Hematopoietic multipotent progenitor cell treated with erythropoietin and hydrocortisone succinate and interleukin-3 and kit ligand, for 4 days (in vitro differentiated cells): ENCODE results near the gene IL1F10.
A peak's percentile ranks its signal among the peaks of the same experiment; 100 is the strongest.

ENCODE experiments used
- DNase-seq: peaks from one replicate; pipeline ENCODE4 v3.0.0-alpha.2; 2015

Gene IL1F10, protein sequence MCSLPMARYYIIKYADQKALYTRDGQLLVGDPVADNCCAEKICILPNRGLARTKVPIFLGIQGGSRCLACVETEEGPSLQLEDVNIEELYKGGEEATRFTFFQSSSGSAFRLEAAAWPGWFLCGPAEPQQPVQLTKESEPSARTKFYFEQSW

DNA sequence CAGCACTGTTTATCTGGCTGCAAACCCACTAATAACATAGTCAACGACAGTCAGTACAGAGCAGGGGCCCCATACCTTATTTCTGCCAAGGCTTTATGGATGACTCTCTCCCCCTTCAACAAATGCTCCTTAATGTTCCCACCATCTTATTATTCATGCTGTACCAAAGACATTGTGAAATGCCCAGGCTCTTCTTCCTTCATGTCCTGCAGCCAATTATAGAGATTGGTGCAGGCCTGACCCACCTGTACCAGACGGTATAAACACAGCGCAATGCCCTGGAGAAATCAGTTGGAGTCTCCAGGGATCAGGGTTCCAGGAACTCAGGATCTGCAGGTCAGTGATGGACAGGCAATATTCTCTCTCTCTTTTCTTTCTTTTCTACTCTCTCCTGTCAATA is at the start of gene IL1F10:
Gene IL1F10 (plus strand): TSS at position 290 of the 400 bp plus-strand sequence. CDS start 4,769 bp downstream, outside the sequence.
- no peak for DNase-seq

DNA sequence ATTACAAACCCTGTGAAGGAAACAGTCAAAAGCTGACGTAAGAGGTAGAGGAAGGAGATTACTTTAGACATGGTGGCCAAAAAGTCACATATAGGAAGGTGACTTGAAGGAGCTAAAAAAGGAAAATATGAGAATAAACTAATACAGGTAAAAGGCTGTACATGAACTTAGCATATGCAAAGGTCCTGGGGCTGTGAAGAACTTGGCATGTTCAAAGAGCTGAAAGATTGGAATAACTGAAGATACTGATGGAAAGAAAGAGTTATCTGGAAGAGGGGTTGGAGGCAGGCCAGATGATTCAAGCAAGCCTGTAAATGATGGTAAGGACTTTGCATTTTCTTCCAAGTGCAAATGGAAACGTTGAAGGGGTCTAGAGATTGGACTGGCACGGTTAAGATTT is 49.3 kb upstream of the IL1F10 start:
- DNase-seq: no peak

DNA sequence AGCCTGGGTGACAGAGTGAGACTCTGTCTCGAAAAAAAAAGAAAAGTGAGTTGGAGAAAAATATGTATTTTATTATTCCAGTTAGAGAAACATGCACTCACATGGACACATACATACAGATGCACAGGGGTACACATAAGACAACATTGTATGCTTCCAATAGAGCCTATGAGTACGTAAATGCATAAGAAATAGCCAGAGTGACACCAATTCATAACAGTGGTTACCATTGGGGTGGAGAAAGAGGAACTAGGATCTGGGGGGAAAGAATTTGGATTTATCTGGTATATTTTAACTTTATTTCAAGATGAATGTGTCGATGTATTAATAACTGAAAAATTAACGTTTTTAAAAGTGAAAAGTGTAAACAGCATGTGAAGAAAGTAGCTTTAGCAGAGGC is 46.5 kb upstream of the IL1F10 start:
- DNase-seq: no peak

DNA sequence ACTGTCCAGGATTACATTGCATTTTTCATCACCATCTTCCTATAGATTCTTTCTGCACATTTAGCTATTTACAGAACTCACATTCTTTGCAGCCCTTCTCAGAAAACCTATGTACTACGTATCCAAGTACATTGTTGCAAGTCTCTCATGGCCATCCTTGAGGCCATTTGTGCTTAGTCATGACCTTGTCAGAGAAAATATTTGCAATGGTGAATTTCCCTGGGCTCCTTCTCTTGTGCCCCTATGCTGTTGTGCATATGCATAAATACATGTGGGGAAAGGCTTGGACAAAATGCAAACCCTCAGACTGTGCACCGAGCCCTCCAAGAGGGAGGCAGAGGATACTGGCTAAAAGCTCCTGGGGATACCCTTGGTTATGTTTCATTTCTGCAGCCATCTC is 43.0 kb upstream of the IL1F10 start:
- DNase-seq: no peak

DNA sequence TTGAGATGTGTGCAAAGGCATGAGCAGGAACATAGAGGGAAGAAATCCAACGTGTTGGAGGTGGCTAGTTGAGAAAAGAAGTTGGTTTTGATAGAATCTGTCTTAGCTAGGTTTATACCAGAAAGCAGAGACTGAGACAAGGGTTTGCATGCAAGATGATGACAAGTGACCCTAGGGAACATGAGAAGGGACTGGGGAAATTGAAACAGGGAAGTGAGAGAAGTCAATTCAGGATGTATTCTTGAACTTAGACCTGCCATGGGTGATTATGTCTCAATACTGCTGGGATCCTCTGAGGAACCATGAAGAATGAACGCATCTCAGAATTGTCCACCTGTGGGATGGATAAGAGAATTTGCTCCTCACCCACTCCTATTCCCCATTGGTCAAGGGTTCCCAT is 42.0 kb upstream of the IL1F10 start:
- no peak for DNase-seq

DNA sequence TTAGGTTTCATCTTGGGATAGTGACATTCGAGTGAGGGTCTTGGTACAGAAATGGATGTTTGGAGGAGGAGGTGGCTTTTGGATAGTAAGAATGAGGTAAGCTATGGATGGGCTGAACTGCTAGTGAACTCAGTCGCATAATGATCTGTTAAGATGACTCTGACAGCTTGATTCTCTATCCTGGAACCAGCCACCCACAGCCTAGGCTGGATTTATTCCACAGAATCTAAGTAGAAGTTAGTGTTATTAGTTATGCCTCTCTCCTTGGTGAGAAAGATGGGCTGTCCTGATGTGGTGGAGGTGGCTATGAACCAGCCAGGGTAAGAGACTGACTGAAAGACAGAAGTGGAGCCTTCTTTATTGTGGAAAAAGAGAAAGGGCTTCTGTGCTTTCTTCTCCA is 40.1 kb upstream of the IL1F10 start:
- DNase-seq: no peak

DNA sequence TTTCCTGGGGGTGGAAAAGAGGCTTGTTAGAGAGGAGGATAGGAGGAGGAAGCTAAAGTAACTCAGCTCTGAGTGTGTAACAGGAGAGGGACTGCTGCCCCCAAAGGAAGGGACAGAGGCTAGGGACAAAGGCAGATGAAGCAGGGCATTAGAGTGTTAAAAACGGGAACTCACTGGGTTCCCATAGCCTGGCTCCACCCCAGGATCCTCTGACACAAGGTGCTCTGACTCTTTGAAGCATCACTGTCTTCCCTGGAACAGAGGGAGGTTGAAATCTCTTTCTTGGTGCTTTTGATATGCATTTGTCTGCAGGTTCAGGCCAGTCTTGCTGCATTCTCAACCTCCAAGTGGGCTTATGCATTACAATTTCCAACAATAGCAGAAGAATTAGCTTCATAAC is 39.7 kb upstream of the IL1F10 start:
- no peak for DNase-seq

DNA sequence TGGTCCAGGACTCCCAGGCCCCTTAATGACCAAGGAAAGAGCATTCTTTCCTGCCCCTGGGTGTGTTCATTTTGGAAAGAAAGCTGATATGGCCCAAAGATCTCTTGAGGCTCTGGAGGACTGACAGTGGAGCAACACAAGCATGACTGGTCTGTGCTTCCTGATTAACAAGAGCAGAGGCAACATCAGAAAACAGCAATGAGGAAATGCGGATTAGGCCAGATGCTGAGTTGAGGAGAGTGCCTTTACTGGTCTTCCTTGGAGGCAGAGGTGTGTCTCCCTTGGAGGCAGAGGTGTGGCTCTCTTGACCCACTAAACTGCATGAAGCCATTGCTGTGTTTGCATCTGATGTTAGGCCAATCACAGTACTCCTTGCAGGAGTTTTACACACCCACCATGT is 35.0 kb upstream of the IL1F10 start:
- DNase-seq: no peak

DNA sequence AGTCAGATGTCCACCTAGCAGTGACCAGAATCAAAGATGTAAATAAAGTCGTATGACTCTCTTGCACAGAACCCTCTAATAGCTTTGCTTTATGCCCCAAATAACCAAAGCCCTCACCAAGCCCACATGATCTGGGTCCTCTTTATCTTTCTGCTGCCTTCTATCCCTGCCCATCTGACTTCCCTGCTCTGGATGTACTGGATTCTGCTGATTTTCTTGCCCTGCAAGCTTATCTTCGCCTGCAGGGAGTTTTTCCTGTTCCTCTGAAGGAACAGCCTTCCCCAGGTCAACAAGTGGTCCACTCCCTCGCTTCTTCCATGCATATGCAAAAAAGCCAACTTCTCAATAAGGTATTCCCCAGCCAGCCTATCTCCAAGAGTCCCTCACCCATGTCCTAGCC is 33.8 kb upstream of the IL1F10 start:
- peak; percentile 30 for DNase-seq

DNA sequence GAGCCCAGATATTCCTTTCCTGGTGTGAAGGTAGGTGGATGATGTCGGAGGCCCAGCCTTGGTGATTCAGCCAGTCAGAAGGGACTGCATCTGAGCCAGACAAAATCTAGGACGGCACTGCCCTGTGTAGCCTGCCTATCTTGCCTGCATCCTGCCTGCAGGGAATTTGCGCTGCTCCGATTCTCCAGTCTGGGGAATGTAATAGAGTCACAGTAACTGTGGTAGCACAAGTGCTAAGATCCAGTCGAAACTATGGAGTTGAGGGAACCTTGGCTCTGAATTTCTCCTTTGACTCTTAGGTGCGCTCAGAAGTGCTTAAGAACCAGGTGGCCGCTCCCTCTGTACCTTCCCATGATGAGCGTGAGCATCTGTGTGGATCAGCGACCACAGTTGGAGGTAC is 31.0 kb upstream of the IL1F10 start:
- DNase-seq: no peak

DNA sequence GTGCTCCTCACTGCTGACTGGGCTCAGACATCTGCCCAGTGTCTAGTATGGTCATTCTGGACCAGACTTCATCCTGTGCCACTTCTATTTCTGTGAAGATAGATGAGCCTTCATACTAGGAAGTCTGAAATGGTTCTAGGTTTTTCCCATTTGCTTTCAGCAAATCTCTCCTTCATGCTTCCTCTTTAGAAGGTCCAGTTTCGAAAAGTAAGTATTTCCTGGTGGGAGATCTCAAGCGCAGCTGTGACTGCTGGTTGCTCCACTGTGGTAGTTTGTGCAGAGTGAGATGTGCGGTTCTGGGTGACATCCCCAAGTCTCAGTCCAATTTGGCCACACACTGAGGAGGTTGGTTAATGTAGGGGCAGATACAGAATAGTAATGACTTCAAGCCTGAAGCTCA is 29.5 kb upstream of the IL1F10 start:
- no peak for DNase-seq

DNA sequence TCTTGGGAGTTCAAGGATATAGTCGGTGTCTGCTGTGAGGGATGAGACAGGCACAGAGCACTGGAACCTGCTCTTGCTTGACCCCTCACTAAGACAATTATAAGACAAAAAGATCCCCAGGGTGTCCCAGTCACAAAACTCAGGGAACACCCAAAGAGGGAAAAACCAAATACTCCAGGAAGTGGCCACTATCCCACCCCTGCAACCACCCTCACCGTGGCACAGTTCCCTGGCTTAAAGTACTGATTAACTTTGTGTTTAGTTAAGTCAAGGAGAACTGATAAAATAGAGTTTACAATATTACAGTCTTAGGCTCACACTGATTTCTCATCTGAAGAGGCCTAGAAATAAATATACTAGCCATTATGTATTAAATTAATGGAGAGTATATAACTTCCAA is 28.6 kb upstream of the IL1F10 start:
- no peak for DNase-seq

DNA sequence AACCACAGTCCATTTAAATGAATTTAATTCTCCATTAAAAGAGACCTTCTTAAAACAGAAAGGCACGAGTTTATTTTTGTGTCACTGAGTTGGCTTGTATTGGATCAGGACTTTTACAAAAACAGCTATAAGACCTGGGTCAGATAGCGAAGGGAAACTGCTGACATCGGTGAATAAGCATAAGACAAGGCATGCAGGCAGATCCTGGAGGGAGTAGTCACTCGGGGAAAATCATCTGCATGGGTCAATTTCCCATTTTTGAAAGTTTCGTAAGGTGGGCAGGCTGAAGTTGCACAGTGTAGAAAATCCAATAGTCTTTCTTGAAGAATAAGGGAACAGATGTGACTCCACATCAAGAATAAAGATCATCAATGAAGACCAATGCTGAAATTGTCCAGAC is 28.1 kb upstream of the IL1F10 start:
- DNase-seq: no peak

DNA sequence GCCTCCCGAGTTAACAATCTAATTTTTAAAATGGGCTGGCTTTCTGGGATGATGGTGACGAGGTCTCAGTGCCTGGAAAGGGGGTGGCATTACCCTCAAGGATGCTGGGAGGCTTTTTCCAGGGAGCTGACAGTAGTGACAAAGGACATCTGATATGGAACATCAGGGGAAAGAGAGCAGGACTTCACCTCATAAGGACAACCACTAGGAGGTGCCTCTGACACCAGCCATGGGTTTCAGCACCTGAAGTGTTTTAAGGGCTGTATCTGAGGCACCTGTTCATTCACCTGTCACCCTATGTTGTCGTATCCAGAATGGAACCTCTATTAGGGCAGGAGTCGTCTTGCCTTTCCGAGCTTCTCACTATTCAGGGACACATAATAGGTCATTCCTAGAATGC is 25.9 kb upstream of the IL1F10 start:
- no peak for DNase-seq

DNA sequence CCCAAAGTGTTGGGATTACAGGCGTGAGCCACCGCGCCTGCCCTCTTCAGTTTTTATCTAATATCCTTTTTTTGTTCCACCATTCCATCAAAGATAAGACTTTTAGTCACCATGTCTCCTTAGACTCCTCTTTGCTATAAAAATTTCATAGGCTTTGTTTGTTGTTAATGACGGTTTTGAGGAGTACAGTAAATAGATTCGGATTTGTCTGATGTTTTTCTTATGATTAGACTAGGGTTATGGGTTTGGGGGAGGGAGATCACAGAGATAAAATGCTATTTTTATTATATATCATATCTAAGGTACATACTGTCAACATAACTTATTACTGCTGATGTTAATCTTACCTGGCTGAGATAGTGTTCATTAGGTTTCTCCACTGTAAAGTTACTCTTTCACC is 21.3 kb upstream of the IL1F10 start:
- DNase-seq: no peak

DNA sequence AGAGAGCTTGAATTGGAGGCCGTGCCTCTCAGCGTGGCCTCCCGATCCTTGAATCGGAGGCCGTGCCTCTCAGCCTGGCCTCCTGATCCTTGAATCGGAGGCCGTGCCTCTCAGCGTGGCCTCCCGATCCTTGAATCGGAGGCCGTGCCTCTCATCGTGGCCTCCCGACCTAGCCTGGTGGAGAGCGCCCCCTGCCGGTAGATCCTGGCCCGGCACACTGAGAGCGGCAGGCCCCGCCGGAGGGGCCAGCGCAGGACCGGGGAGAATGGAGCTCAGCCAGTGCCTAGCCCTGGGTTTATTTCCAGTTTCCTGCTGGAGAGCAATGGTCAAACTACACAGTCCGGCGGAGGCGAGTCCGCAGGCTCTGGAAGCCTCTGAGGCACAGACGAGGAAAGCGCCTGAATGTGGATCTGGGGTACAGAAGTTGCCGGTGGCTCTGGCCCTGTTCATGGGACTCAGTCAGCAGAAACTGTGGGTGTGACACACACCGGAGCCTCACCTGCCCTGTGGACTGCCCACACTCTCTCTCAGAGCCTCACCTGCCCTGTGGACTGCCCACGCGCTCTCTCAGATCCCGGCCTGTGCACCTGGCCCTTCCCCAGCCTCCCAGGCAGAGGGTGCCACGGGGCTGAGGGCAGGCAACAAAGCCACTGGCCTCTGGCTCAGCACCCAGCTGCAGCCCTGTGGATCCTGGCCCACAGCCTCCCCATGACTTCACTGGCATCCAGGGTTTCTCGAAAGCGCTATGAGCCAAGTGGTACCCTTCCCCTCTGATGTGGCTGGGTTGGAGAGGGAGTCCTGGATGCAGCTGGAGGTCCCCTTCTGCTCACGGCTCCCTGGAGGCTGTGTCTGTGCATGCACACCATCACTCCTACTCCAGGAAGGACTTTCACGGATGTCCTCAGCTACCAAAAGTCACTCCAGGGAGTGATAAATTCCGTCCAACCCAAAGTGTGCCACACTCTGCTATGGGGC is 16.6 kb upstream of the IL1F10 start:
- no peak for DNase-seq

DNA sequence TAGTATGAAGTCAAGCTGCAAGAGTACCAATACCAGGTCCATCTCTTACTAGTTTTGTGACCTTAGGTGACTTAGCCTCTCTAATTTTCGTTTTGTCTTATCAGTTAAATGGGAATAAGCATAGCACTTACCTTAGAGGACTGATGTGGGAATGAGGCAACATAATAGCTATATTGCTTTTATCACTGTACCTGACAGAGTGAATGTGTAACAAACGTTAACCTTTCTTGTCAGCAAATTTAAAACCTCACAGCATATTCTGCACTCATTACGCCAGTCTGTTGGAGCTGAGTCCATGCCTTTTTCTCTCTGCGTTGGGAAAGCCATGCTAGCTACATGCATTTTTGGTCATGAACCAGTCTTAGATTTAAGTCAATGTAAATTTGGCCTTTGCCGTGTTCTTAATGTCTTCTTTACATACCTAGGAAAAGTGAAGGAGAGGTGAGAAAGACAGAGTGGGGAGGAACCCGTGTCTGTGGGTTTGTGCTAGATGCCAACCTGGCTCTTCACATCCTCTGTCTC is 15.3 kb upstream of the IL1F10 start, which contains the start of gene IL36B:
Gene IL36B (minus strand): TSS at position 472 of the 522 bp plus-strand sequence.
- no peak for DNase-seq

DNA sequence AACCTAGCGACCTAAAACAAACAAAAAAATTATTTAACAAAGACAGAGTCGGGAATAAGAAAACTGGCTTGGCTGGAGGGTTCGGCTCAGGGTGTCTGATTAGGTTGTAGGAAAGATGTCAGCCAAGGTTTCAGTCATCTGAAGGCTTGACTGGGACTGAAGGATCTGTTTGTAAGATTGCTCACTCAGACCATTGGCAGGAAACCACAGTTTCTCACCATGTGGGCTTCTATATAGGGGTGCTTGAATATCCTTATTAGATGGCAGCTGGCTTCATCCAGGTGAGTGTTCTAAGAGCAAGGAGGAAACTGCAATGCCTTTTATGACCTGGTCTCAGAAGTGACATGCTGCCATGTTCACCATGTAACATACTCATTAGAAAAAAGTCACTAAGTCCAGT is 14.1 kb upstream of the IL1F10 start:
- DNase-seq: no peak

DNA sequence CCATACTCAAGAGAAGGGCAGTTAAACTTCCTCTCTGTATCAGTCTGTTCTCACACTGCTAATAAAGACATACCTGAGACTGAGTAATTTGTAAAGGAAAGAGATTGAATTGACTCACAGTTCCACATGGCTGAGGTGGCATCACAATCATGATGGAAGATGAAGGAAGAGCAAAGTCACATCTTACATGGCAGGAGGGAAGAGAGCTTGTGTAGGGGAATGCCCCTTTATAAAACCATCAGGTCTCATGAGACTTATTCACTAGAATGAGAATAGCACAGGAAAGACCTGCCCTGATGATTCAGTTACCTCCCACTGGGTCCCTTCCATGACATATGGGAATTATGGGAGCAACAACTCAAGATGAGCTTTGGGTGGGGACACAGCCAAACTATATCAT is 13.7 kb upstream of the IL1F10 start:
- no peak for DNase-seq

DNA sequence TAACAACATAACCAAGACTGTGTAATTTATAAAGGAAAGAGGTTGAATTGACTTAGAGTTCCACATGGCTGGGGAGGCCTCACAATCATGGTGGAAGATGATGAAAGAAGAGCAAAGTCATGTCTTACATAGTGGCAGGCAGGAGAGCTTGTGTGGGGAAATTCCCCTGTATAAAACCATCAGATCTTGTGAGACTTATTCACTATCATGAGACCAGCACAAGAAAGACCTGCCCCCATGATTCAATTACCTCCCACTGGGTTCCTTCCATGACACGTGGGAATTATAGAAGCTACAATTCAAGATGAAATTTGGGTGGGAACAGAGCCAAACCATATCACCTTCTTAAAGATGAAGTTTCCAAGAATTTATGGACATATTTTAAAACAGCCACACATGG is 11.2 kb upstream of the IL1F10 start:
- no peak for DNase-seq

DNA sequence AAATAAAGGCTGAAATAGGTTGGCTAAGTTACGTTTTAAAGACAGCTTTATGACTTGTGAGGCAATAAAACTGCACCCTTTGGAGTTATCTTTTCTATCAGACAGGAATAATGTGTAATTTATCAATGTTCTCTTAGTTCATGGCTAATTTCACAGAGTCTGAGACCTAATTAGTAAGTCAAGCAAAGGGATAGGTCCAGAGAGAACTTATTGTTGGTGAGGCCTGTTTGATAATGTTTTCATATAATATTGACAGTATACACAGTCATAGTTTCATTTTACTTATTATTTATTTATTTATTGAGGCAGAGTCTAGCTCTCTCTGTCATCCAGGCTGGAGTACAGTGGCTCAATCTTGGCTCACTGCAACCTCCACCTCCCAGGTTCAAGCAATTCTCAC is 10.7 kb upstream of the IL1F10 start:
- DNase-seq: no peak

DNA sequence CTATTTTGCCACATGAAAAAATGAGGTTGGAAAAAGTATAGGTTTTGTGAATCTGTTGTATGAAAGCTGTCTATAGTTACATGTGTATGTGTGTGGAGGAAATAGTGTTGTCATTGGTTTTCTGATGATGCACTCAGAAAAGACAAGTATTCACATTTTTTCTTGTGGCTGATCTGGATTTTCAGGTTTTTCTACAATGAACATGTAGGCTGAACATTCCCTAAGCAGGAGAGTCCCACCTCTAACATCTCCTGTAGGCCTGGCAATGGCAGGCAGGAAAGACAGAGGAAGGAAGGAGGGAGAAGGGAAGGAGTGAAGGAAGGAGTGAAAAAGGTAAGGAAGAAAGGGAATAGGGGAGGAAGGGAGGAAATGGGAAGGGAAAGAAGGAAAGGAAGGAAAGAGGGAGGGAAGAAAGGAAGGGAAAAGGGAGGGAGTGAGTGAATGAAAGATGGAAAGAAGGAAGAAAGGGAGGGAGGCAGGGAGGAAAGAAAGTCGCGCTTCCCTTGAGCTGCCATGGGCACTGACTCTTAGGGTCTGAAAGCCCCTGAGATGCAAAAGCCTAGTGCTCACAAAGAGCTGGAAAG is 9.3 kb upstream of the IL1F10 start:
- no peak for DNase-seq

DNA sequence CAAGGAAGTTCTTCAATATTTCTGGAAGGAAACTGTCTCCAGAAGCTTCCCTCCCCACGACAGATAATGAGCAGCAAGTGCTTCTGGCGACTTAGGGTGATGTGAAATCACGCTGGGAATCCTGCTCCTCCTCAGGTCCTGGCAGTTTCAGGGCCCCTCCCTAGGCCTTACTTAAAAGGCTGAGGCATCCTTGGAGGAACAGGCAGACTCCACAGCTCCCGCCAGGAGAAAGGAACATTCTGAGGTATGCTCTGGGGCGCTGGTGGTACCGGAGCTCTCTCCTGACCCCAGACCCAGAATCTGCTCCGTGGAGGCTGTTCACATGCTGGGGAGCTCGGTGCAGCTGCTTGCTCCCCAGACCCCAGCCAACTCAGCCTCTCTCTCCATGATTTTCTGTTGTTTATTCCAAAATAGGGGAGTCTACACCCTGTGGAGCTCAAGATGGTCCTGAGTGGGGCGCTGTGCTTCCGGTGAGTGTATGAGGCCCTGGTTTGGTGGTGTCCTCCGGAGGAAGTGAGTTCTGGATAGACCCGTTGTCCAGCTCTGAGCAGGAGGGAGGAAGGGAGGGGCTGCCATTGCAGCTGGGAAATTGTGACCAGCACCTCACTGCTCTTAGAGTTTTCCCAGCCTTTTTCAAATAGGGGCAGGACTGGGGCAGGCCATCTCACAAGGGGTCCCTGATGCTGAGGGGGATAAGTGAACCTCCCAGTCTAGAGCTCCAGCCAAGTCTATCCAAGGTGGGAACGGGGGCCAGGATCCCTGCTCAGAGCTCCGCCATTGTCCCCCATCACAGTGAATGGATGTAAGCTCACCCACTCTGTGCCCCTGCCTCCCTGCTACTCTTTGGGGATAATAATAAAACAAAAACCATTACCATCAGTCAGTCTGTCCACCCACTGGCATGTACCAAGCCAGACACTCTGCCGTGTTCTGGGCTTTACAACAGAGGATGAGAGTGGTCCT is 8.5 kb upstream of the IL1F10 start, which contains the start of gene IL36RN:
Gene IL36RN (plus strand): TSS at position 201 of the 963 bp plus-strand sequence. CDS start 241 bp downstream, at position 442.
- no peak for DNase-seq
